Measurements from ENCODE around the gene TWF2. TPM values are rescaled to one million over a fixed set of nuclear protein-coding genes. Genes with fewer than 3 reads are reported as not detected.

Gene TWF2
- polyA plus RNA-seq, 3 donors = 141 to 199 (median 176) TPM

DNA sequence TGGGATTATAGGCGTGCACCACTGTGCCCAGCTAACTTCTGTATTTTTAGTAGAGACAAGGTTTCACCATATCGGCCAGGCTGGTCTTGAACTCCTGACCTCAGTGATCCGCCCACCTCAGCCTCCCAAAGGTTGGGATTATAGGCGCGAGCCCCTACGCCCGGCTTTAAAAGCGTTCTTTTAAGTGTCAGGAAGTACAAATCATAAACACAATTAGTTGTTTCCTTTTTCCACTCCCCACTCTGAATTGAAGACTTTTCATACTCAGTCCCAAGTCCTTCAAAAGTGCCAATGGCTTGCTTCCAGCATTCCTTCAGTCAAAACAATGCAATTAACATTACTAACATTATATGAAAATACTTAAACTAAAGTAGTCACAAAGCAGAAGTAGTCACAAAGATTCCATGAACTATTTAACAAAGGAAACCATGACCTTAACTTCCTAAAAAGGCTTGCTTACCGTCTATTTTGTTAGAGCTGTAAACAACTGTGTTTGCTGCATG lies 31.3 kb upstream of the TWF2 start:
- Histone ChIP-seq H3K4me1 (ENCODE audit: control insufficient read depth in 1 of 2, insufficient read depth in 2 of 2, low read length in 2 of 2) (peaks cover 34 to 54% of the 10 kb centered on the region in 2 donors), H3K36me3 (replicated peaks in 1 of 2; ENCODE audit: control insufficient read depth in 1 of 2, insufficient read depth in 2 of 2, low read length in 2 of 2) (peaks cover 50 to 78% of the 10 kb centered on the region in 2 donors), H3K4me2 (replicated peaks; ENCODE audit: extremely low read depth, low read length, poor library complexity, severe bottlenecking) (peak overlapping the region; percentile 63), H3K9ac (ENCODE audit: insufficient read depth, low read length, poor library complexity, severe bottlenecking) (peak overlapping the region; percentile 52), H3K27me3 (ENCODE audit: control insufficient read depth in 2 of 2, insufficient read depth in 2 of 2, low read length in 2 of 2) (no peaks in the 10 kb centered on the region), H3K27ac (ENCODE audit: low read depth in 1 of 2, low read length in 2 of 2) (peak overlapping the region; percentile 73 to 90), H3K4me3 (replicated peaks in 1 of 3; ENCODE audit: low read depth in 2 of 3, low read length in 3 of 3) (peak overlapping the region in 1 of 3 experiments; percentile 61), H2AFZ (ENCODE audit: insufficient read depth, low read depth, low read length, poor library complexity, severe bottlenecking) (no peak overlapping the region), H3K79me2 (ENCODE audit: insufficient read depth, low read length) (peaks cover 97% of the 10 kb centered on the region), H3K9me3 (replicated peaks in 1 of 2; ENCODE audit: control insufficient read depth in 1 of 2, insufficient read depth in 1 of 2, low read length in 2 of 2) (no peaks in the 10 kb centered on the region), H4K20me1 (ENCODE audit: insufficient read depth, low read length) (peaks cover 98% of the 10 kb centered on the region)
- TF ChIP-seq, protein P1, sequence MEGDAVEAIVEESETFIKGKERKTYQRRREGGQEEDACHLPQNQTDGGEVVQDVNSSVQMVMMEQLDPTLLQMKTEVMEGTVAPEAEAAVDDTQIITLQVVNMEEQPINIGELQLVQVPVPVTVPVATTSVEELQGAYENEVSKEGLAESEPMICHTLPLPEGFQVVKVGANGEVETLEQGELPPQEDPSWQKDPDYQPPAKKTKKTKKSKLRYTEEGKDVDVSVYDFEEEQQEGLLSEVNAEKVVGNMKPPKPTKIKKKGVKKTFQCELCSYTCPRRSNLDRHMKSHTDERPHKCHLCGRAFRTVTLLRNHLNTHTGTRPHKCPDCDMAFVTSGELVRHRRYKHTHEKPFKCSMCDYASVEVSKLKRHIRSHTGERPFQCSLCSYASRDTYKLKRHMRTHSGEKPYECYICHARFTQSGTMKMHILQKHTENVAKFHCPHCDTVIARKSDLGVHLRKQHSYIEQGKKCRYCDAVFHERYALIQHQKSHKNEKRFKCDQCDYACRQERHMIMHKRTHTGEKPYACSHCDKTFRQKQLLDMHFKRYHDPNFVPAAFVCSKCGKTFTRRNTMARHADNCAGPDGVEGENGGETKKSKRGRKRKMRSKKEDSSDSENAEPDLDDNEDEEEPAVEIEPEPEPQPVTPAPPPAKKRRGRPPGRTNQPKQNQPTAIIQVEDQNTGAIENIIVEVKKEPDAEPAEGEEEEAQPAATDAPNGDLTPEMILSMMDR (IDR thresholded peaks at IDR 0.05) = no peak
- Mint-ChIP-seq H3K27ac (peak overlapping the region; percentile 93 to 98 (median 95)), H3K4me3 (peak overlapping the region; percentile 55 to 80), H3K27me3 (ENCODE audit: low read depth in 3 of 3) (no peaks in the 10 kb centered on the region), H3K4me1 (peaks cover 52% of the 10 kb centered on the region), H3K9me3 (no peaks in the 10 kb centered on the region), H3K36me3 (peaks cover 58 to 78% of the 10 kb centered on the region in 2 donors)
- intact Hi-C loops (cut with micrococcal nuclease) = no loop called here
- WGBS (ENCODE audit: insufficient coverage) = 0% methylated on average over 1 of the region's 9 CpGs
- DNase-seq = peak; percentile 38 to 68 (median 53)

GRCh38 chr3:52269776-52270175 lies 30.8 kb upstream of the TWF2 start:
- peaks cover 96% of the 10 kb centered on the region for H3K79me2 ChIP-seq (ENCODE audit: insufficient read depth, low read length)
- H3K27ac ChIP-seq (ENCODE audit: low read depth in 1 of 2, low read length in 2 of 2) = peak overlapping the region; percentile 73 to 90
- H3K27me3 Mint-ChIP-seq (ENCODE audit: low read depth in 3 of 3) = no peaks in the 10 kb centered on the region
- WGBS (ENCODE audit: insufficient coverage) = 100% methylated on average over 1 of the region's 3 CpGs
- peak overlapping the region; percentile 63 for H3K4me2 ChIP-seq (replicated peaks; ENCODE audit: extremely low read depth, low read length, poor library complexity, severe bottlenecking)
- H3K36me3 ChIP-seq (replicated peaks in 1 of 2; ENCODE audit: control insufficient read depth in 1 of 2, insufficient read depth in 2 of 2, low read length in 2 of 2) = peaks cover 51 to 81% of the 10 kb centered on the region in 2 donors
- H3K4me3 Mint-ChIP-seq = peak overlapping the region; percentile 55 to 80
- peaks cover 98% of the 10 kb centered on the region for H4K20me1 ChIP-seq (ENCODE audit: insufficient read depth, low read length)
- H3K9me3 Mint-ChIP-seq = no peaks in the 10 kb centered on the region
- TF ChIP-seq, protein P1 (IDR thresholded peaks at IDR 0.05) = no peak
- peak in 2 of 3 donors; percentile 49 to 58 for DNase-seq
- intact Hi-C loops (cut with micrococcal nuclease) = no loop called here
- H3K36me3 Mint-ChIP-seq = peaks cover 56 to 78% of the 10 kb centered on the region in 2 donors
- peak overlapping the region; percentile 93 to 98 (median 95) for H3K27ac Mint-ChIP-seq
- peaks cover 34 to 53% of the 10 kb centered on the region in 2 donors for H3K4me1 ChIP-seq (ENCODE audit: control insufficient read depth in 1 of 2, insufficient read depth in 2 of 2, low read length in 2 of 2)
- H3K9ac ChIP-seq (ENCODE audit: insufficient read depth, low read length, poor library complexity, severe bottlenecking) = peak overlapping the region; percentile 52
- no peaks in the 10 kb centered on the region for H3K9me3 ChIP-seq (replicated peaks in 1 of 2; ENCODE audit: control insufficient read depth in 1 of 2, insufficient read depth in 1 of 2, low read length in 2 of 2)
- H3K4me1 Mint-ChIP-seq = peaks cover 50% of the 10 kb centered on the region
- no peak overlapping the region for H2AFZ ChIP-seq (ENCODE audit: insufficient read depth, low read depth, low read length, poor library complexity, severe bottlenecking)
- H3K27me3 ChIP-seq (ENCODE audit: control insufficient read depth in 2 of 2, insufficient read depth in 2 of 2, low read length in 2 of 2) = no peaks in the 10 kb centered on the region
- H3K4me3 ChIP-seq (replicated peaks in 1 of 3; ENCODE audit: low read depth in 2 of 3, low read length in 3 of 3) = peak overlapping the region in 1 of 3 experiments; percentile 61

Measured in CD14-positive monocyte (primary cell).